Forelimb muscle (tissue), 1 donor: Measurements from ENCODE around the gene KRT36. TPM values are rescaled to one million over a fixed set of nuclear protein-coding genes. Genes with fewer than 3 reads are reported as not detected.

ENCODE experiments used
- DNase-seq: peaks from one replicate; pipeline ENCODE4 v3.0.0-alpha.2; 2013; ENCODE audit warnings: low read depth
- polyA plus RNA-seq: library from polyadenylated mRNA; unstranded; fragments of 120-200 nt; gene quantifications from one replicate; pipeline ENCODE4 v1.2.1, GENCODE V29; 2013; ENCODE audit not compliant: insufficient read length

The KRT36 gene
- polyA plus RNA-seq, 1 donor, result not detected

GRCh38 chr17:41439375-41439774, 50.3 kb downstream of the KRT36 start:
- no peak for DNase-seq

GRCh38 chr17:41437769-41438168, 51.9 kb downstream of the KRT36 start:
- DNase-seq, result no peak

- no peak for DNase-seq
Observed at GRCh38 chr17:41437254-41437653, 52.5 kb downstream of the KRT36 start.

Other genes starting within 250 kb of the KRT36 start
- gene KRTAP9-4, start 240.2 kb downstream of the KRT36 start, polyA plus RNA-seq, result not detected
- gene KRTAP9-9, start 234.5 kb downstream of the KRT36 start, polyA plus RNA-seq, result not detected
- 0.22 TPM for gene KRTAP9-6, start 224.5 kb downstream of the KRT36 start, polyA plus RNA-seq
- gene KRTAP9-7, start 214.2 kb downstream of the KRT36 start, polyA plus RNA-seq, result not detected
- not detected for gene KRTAP29-1, start 187.1 kb downstream of the KRT36 start, polyA plus RNA-seq
- gene KRTAP16-1, start 180.6 kb downstream of the KRT36 start, polyA plus RNA-seq, result not detected
- not detected for gene KRTAP17-1, start 174.2 kb downstream of the KRT36 start, polyA plus RNA-seq
- not detected for gene KRT33A, start 139.1 kb downstream of the KRT36 start, polyA plus RNA-seq
- gene KRT33B, start 120.1 kb downstream of the KRT36 start, polyA plus RNA-seq, result not detected
- gene KRT34, start 107.6 kb downstream of the KRT36 start, polyA plus RNA-seq, result not detected
- gene KRT31, start 92.3 kb downstream of the KRT36 start, polyA plus RNA-seq, result 5.9 TPM
- not detected for gene KRT37, start 65.3 kb downstream of the KRT36 start, polyA plus RNA-seq
- not detected for gene KRT38, start 48.9 kb downstream of the KRT36 start, polyA plus RNA-seq
- gene KRT32, start 22.5 kb downstream of the KRT36 start, polyA plus RNA-seq, result not detected
- gene KRT35, start 8.8 kb downstream of the KRT36 start, polyA plus RNA-seq, result not detected
- not detected for gene KRT13, start 15.7 kb upstream of the KRT36 start, polyA plus RNA-seq
- gene KRT15, start 29.0 kb upstream of the KRT36 start, polyA plus RNA-seq, result 0.11 TPM
- gene KRT19, start 38.4 kb upstream of the KRT36 start, polyA plus RNA-seq, result 0.28 TPM
- not detected for gene KRT9, start 82.1 kb upstream of the KRT36 start, polyA plus RNA-seq
- gene KRT14, start 97.0 kb upstream of the KRT36 start, polyA plus RNA-seq, result not detected
- not detected for gene KRT16, start 122.9 kb upstream of the KRT36 start, polyA plus RNA-seq
- gene KRT17, start 134.7 kb upstream of the KRT36 start, polyA plus RNA-seq, result 0.71 TPM
- gene EIF1, start 199.0 kb upstream of the KRT36 start, polyA plus RNA-seq, result 784 TPM
- not detected for gene GAST, start 222.4 kb upstream of the KRT36 start, polyA plus RNA-seq
- gene HAP1, start 244.7 kb upstream of the KRT36 start, polyA plus RNA-seq, result 0.04 TPM